CD4-positive, alpha-beta T cell treated with Interleukin-1 beta for 1 hour (primary cell): ENCODE data around the gene CACNA1D.

Source experiments
- DNase-seq, 2 donors: peaks; one replicate each; pipeline ENCODE4 v3.0.0-alpha.2; 2020 to 2022

Gene CACNA1D

DNA sequence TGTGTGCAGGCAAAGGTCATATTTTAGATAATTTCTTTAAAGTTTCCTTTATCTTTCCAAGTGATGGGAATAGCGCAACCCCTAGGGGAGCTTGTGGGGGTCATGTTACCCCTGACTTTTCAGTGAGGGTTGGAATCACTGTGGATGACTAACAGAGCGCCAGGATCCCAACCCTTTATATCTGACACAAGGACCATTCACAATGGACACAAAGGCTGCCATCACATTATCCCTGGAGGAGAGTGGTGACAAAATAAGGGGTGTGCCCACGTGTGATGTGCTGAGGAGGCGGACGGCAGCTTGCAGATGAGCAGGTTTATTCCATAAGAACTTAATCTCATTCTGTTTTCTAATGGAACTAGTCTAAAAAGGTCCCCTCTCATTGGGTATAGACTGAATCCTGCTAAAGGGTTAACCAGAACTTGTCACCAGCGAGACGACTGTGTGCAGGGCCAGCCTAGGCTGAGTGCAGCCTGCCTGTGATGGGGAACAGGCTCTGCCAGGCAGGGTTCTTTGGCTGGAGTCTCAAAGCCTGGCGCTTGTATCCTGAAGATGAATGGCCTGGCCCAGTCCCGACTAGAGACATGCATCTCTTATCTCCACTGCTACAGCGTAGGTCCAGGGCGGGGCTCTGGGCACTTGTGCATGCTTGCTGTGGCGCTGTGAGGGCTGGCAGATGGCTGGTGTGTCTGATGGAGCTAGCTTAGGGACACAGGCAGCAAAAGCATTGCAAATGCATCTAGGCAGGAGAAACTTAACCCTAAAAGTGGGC lies 301.6 kb downstream of the CACNA1D start:
- DNase-seq = no peak

DNA sequence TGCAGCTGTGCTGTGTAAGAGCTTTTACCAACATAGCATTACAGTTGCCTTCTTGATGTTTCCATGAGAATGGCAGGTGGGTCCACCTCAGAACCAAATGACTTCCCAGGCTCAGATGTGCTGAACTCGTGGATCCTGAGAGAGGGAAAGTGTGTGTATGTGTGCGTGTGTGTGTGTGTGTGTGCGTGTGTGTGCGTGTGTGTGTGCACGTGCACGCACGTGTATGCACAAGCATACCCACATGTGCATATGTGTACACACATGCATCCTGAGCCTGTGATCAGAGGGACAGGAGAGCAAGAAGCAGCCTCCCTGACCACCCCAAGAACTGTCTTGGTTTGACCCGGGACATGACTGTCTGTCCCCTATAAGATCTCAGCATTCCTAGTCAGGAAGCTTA lies 303.7 kb downstream of the CACNA1D start:
- DNase-seq = no peak

DNA sequence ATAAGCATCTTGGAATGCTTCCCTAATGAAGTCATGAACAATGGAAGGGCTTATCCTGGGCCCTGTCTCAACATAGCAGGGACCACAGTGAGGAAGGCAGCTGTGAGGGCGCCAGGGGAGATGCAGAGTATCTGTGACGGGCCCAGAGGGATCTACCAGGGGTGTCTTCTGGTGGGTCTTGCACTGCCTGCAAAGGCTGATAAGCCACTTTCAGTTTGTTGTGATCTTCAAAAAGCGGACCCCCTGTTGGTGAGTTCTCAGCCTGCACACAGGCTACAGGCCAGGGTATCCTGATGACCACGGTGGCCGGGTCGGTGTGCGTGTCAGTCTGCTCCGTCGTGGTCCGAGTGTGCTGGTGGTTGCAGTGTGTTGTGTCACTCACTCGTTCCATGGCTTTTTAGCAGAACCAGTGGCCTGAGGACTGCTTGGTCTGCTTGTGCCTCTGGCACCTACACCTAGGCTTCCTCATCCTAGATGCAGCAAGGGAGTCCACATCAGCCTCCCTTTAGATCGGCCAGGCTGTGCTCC lies 305.0 kb downstream of the CACNA1D start:
- DNase-seq = no peak

DNA sequence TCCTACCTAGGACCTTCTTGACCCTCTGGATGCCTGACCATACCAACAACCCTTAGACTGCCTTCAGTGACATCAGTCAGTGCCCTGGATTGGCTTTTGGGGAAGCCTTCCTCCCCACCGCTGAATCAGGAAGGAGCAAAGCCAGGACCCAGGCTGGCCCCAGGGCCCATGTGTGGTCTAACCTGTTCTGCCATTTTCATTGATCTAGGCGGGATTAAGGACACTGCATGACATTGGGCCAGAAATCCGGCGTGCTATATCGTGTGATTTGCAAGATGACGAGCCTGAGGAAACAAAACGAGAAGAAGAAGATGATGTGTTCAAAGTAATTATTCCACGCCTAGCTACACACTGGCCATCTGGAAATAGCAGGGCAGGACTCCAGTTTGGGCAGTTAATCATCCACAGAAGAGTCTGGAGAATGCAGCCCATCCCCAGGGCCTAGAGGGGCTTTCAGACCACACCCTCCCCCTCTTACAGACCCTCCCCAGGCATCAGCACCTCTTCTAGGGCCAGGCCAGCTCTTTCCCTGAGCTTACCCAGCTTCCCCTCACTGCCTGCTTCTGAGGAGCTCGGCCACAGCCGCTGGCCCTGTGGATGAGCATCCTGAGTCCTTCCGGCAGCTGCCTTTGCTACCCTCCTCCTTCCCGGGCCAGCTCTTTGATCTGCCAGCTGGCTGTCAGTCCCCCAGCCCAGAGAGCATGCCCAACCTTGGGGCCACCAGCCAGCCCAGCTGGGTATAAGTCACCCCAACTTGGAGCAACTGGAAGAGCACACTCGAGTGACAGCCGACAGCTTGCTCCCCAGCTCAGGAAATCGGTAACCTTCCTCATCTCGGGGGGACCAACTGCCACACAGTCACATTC lies 305.9 kb downstream of the CACNA1D start:
- DNase-seq = no peak

DNA sequence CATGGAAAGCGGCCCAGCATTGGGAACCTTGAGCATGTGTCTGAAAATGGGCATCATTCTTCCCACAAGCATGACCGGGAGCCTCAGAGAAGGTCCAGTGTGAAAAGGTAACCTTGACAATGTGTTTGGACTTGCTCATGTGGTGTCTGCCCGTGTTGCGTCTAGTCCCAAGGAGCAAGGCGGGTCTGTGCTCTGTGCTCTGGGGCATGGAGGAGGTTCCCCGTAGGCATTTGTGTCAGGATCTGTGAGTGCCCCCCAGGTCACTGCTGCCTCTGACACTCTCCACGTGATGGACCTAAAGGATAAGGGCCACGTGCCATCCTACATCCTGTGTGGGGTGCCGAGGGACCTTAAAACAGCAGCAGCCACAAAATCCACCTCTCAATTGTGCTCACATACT lies 306.9 kb downstream of the CACNA1D start:
- DNase-seq = no peak

DNA sequence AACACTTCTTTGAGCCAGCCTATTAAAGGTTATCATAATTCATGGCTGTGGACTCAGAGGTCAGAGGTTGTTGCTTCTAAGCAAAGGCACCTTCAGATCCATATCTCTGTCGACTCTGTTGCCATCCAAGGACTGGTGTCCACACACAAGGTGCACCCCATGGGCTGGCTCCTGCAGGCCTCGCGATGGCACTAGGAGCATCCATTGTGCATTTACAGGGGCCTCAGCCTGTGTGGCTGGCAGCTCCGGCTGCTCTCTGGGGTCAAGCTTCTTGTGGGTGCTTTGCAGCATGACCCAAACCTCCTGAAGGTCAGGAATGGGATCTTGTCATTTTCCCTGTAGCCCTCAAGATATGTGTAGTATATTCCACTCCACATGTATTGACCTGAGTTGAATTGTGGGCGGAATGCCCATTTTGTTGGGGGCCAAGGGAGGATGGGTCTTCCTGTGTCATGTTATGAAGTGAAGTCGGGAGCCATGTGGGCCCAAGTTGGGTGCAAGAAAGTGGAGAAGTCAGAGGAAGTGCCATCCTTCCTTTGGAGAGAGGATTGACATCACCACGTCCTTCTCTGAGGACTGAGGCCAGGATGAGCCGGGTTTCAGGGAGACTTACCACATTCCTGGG lies 308.0 kb downstream of the CACNA1D start:
- DNase-seq = no peak

DNA sequence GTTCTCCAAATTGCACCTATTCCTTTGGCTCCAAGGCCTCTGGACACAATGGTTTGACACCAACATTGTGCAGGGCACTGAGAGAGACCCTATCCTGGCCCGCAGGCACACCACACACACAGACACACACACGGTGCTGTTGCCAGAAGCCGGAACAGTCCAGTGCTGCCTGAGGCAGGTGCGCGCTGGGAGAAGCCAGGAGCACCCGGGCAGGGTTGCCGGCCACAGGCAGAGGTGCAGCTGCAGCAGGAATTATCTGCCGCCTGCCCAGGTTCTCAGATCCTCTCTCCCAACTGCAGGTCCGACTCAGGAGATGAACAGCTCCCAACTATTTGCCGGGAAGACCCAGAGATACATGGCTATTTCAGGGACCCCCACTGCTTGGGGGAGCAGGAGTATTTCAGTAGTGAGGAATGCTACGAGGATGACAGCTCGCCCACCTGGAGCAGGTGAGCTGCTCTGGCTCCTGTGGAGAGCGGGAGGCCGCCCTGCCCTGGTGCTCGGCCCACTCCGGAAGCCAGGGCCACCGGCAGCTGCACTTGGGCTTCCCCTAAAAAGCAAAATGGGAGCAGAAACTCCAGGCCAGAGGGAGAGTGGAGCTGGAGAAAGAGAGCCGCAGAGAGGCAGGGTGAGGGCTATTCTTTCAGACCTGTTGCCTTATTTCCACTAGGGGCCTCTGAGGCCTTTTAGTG lies 308.9 kb downstream of the CACNA1D start:
- DNase-seq = no peak

DNA sequence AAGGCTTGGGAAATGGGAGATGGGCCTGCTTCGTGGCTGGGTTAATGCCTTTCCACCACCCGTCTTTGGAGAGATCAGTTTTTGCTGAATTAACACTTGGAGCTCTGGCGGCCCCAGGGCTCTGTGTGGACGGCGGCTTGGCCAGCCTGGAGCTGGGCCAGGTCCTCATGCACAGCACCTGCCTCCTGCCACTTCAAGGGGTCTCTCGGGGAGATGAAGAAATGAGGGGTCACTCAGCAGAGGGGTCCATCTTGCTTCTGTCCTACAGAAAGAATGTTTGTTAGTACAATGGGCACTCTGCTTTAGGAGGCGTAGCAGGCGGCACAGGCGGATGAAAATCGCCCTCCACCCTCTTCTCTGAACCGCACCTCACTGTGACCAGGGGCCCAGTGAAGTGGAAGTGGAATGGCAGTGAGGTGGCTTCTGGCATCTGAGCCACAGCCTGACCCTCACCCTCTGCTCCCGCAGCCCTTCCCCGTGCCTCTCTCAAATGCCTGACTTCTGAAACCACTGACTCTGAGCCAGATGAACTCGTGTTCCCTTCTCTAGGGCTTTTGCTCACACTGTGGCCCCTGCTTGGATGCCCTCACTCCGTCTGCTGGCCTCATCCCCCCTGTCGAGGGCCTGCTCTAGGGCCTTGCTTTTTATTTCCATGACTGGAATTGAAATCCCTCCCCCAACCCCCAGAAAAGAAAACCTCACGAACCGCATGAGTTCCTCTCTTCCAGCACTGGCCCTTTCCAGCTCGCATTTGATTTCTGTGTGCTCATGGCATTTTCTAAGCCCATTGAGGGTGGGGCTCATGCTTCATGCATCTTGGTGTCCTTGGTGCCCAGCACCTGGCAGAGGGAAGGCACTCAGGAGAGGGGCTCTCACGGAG lies 309.6 kb downstream of the CACNA1D start:
- no peak for DNase-seq

DNA sequence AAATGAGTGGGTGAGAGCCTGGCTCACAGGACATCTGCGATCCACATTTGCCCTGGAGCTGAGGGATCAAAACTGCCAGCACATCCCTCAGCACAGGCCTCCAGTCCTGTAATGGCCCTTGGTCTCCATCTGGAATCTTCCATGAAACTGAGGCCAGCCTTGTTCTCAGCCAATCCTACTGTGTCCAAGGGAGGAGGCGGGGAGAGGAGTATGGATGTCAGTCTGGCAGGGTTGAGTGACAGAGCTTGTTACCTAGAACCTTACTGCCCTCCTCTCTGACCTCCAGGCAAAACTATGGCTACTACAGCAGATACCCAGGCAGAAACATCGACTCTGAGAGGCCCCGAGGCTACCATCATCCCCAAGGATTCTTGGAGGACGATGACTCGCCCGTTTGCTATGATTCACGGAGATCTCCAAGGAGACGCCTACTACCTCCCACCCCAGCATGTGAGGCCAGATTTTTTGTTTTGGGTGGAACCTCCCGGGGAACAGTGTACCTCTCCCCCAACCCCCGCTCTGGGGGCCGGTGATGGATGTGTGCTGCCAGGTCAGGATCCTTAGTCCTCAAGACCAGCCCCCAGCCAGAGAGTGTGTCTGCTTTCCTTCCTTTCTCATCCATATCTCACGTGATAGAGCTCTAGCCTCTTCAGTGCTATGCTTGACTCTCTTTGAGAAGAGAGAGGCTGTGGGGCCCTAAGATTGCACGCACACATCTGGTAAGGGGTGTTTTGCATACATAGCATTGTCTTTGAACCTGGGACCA lies 310.5 kb downstream of the CACNA1D start:
- no peak for DNase-seq

DNA sequence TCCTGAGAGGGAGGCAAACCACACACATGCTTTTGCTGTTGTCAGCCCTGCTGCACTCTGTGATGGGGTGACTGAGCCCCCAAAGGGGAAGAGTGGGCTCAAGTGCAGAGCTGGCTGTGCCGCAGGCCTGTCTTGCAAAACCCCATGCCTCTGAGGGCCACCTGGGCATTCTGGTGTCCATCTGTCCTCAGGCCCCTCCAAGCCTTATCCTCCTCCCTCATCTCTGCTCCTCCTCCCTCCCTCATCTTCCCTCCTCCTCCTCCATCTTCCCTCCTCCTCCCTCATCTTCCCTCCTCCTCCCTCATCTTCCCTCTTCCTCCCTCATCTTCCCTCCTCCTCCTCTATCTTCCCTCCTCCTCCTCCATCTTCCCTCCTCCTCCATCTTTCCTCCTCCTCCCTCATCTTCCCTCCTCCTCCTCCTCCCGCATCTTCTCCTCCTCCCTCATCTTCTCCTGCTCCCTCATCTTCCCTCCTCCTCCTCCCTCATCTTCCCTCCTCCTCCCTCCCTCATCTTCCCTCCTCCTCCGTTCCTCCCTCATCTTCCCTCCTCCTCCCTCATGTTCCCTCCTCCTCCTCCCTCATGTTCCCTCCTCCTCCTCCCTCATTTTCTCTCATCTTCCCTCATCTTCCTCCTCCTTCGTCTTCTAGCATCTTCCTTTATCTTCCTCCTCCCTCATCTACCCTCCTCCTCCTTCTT lies 311.2 kb downstream of the CACNA1D start:
- DNase-seq = no peak

DNA sequence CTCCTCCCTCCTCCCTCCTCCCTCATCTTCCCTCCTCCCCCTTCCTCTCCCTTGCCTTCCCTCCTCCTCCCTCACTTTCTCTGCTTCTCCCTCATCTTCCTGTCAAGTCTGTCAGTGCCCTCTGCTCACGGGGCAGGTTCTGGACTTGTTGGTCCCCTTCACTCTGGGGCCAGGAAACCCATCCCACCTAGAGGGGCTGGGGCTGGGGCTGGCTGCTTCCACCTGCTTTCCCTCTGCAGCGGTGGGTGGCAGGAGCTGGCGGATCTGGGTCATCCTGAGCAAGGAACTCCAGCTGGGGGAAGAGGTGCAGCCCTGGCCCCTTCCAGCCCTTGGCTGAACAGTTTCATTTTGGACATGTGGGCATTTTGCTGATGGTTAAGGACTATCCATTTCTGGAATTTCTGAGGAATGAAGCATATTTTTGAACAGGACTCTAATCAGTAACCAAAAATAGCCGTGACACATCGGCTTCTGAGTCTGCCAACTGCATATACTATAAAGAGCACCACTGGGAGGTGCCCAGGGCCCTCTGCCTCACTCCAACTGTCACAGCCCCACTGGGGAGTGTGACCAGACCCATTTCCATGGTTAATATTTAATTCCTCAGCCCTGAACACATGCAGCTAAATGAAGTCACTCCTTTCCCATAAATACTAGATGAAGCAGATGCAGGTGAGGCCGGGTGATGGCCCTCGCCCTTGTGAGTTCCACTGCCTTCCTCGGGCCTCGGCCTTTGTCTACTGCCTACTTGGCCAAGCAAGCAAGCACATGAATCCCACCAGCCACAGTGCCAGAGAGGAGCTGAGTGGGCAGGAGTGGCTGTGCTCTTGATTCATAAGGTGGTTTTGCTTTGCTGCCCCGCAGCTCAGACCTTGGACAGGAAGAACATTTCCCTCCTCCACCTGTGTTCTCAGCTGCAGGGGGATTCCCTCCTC lies 312.0 kb downstream of the CACNA1D start:
- DNase-seq = no peak

DNA sequence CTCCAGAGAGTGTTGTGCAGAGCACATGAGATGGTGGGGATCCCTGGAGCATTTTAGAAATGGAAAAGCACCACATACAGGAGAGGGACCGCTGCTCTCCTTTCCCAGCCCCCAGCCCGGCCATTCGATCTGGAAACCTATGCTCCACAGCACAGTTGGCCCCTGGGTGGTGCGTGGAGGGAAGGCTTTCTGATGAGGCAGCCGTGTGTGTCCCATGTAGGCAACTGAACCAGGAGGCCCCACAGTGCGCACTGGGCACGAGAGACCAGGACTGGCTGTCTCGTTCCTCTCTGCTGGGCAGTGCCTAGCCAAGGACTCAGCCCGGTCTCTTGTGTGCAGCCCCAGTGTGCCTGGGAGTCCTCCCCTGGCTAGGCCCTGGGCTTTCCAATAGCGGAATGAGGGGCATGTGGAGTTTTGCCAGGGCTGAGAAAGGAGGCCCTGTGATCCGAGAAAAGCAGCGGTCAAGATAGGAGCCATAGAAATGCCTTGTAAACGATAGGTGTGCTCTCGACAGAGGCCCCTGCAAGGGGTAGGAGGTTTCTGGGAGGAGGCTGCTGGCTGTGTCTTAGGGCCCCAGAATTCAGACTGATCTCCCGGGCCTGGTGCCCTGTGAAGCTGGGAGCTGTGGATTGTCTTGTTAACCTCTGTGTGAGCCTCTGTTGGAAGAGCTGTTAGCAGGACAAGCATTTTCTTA lies 312.9 kb downstream of the CACNA1D start:
- no peak for DNase-seq

DNA sequence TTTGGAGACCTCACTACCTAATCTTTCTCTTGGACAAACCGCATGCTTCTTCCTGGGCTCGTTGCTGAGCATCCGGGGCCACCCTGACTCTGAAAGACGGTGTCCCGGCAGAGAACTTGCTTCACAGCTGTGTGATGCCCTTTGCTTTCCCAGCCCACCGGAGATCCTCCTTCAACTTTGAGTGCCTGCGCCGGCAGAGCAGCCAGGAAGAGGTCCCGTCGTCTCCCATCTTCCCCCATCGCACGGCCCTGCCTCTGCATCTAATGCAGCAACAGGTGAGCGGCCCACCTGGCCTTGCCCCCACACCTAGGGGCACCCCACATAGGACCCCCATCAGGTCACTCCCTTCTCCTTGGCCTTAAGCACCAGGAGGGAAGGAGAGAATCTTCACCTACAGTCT lies 314.1 kb downstream of the CACNA1D start:
- DNase-seq = no peak

DNA sequence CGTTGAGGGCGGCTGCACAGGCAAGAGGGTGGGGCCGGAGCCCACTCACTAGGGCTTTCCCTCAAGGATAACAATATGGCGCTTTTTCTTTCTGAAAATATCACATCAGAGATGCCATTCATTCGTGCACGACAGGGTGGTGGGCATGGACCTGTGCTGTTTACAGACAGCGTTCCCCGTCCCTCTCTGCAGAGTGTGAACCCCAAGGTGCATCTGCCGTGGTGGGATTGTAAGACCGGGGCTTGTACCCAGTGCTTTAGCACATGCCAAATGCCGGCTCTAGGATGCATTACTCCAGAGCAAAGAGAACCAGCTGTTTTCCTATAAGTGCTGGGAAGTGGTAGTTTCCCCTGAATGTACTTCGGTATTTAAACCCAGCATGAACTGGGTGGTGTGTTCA lies 314.9 kb downstream of the CACNA1D start:
- DNase-seq = no peak

DNA sequence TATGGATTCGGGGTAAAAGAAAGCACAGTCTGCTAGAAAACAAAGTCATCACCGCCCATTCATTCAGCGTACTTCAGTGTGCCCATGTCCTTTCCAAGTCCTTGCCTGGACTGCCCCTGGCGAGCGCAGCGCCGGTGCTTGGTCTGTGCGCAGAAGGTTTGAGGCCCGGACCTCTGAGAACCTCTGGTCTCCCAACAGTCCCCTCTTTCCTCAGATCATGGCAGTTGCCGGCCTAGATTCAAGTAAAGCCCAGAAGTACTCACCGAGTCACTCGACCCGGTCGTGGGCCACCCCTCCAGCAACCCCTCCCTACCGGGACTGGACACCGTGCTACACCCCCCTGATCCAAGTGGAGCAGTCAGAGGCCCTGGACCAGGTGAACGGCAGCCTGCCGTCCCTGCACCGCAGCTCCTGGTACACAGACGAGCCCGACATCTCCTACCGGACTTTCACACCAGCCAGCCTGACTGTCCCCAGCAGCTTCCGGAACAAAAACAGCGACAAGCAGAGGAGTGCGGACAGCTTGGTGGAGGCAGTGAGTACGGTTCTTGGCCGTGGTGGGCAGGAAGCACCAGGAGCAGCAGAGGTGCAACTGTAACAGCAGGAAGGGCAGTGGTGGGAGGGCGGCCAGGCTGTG lies 315.5 kb downstream of the CACNA1D start:
- no peak for DNase-seq

DNA sequence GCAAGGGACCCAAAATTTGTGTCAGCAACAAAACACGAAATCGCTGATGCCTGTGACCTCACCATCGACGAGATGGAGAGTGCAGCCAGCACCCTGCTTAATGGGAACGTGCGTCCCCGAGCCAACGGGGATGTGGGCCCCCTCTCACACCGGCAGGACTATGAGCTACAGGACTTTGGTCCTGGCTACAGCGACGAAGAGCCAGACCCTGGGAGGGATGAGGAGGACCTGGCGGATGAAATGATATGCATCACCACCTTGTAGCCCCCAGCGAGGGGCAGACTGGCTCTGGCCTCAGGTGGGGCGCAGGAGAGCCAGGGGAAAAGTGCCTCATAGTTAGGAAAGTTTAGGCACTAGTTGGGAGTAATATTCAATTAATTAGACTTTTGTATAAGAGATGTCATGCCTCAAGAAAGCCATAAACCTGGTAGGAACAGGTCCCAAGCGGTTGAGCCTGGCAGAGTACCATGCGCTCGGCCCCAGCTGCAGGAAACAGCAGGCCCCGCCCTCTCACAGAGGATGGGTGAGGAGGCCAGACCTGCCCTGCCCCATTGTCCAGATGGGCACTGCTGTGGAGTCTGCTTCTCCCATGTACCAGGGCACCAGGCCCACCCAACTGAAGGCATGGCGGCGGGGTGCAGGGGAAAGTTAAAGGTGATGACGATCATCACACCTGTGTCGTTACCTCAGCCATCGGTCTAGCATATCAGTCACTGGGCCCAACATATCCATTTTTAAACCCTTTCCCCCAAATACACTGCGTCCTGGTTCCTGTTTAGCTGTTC lies 316.9 kb downstream of the CACNA1D start:
- DNase-seq = no peak

DNA sequence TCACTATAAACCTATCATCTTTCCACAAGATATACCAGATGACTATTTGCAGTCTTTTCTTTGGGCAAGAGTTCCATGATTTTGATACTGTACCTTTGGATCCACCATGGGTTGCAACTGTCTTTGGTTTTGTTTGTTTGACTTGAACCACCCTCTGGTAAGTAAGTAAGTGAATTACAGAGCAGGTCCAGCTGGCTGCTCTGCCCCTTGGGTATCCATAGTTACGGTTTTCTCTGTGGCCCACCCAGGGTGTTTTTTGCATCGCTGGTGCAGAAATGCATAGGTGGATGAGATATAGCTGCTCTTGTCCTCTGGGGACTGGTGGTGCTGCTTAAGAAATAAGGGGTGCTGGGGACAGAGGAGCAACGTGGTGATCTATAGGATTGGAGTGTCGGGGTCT lies 318.0 kb downstream of the CACNA1D start:
- DNase-seq = no peak
